ENCODE measurements around the gene ADGRG6.
A peak's percentile ranks its signal among the peaks of the same experiment; 100 is the strongest.

Gene ADGRG6

GRCh38 chr6:142301651-142302391 is at the start of gene ADGRG6:
TSS of gene ADGRG6 (plus strand) at chr6:142302007. CDS start at chr6:142302330, 323 bp downstream.
- H3K36me3 ChIP-seq (ENCODE audit: control insufficient read depth in 2 of 2, insufficient read depth in 2 of 2, low read length in 2 of 2) = no peaks in the 10 kb centered on the region
- peaks cover 0 to 2% of the 10 kb centered on the region in 2 donors for H3K27me3 ChIP-seq (ENCODE audit: control insufficient read depth in 1 of 2, insufficient read depth in 2 of 2, low read length in 2 of 2)
- peak within 1 kb of the TSS; percentile 19 for H3K27ac ChIP-seq (ENCODE audit: low read length)
- peak within 1 kb of the TSS; percentile 37 to 62 for H3K9ac ChIP-seq (ENCODE audit: low read length in 2 of 2)
- H3K9me3 ChIP-seq (ENCODE audit: control insufficient read depth in 2 of 2, low read length in 2 of 2) = peaks cover 0 to 2% of the 10 kb centered on the region in 2 donors
- H3K4me1 ChIP-seq (ENCODE audit: control insufficient read depth, insufficient read depth, low read length) = peaks cover 3% of the 10 kb centered on the region
- peak within 1 kb of the TSS; percentile 73 to 76 for H3K4me3 ChIP-seq (ENCODE audit: low read length in 2 of 2)

GRCh38 chr6:142254513-142254912 is 47.3 kb upstream of the ADGRG6 start:
- Histone ChIP-seq H3K9ac (ENCODE audit: low read length in 2 of 2) (no peak overlapping the region), H3K4me3 (ENCODE audit: low read length in 2 of 2) (no peak overlapping the region), H3K4me1 (ENCODE audit: control insufficient read depth, insufficient read depth, low read length) (no peaks in the 10 kb centered on the region), H3K27ac (ENCODE audit: low read length) (no peak overlapping the region), H3K36me3 (ENCODE audit: control insufficient read depth in 2 of 2, insufficient read depth in 2 of 2, low read length in 2 of 2) (no peaks in the 10 kb centered on the region), H3K27me3 (ENCODE audit: control insufficient read depth in 1 of 2, insufficient read depth in 2 of 2, low read length in 2 of 2) (no peaks in the 10 kb centered on the region), H3K9me3 (ENCODE audit: control insufficient read depth in 2 of 2, low read length in 2 of 2) (no peaks in the 10 kb centered on the region)

- H3K36me3 ChIP-seq (ENCODE audit: control insufficient read depth in 2 of 2, insufficient read depth in 2 of 2, low read length in 2 of 2) = no peaks in the 10 kb centered on the region
- no peak overlapping the region for H3K9ac ChIP-seq (ENCODE audit: low read length in 2 of 2)
- no peaks in the 10 kb centered on the region for H3K27me3 ChIP-seq (ENCODE audit: control insufficient read depth in 1 of 2, insufficient read depth in 2 of 2, low read length in 2 of 2)
- H3K27ac ChIP-seq (ENCODE audit: low read length) = no peak overlapping the region
- H3K4me3 ChIP-seq (ENCODE audit: low read length in 2 of 2) = no peak overlapping the region
- H3K4me1 ChIP-seq (ENCODE audit: control insufficient read depth, insufficient read depth, low read length) = no peaks in the 10 kb centered on the region
- no peaks in the 10 kb centered on the region for H3K9me3 ChIP-seq (ENCODE audit: control insufficient read depth in 2 of 2, low read length in 2 of 2)
These were observed 46.0 kb upstream of the ADGRG6 start for GRCh38 chr6:142255785-142256184.

GRCh38 chr6:142258305-142258704 is 43.5 kb upstream of the ADGRG6 start:
- no peak overlapping the region for H3K9ac ChIP-seq (ENCODE audit: low read length in 2 of 2)
- H3K4me1 ChIP-seq (ENCODE audit: control insufficient read depth, insufficient read depth, low read length) = no peaks in the 10 kb centered on the region
- H3K9me3 ChIP-seq (ENCODE audit: control insufficient read depth in 2 of 2, low read length in 2 of 2) = no peaks in the 10 kb centered on the region
- H3K36me3 ChIP-seq (ENCODE audit: control insufficient read depth in 2 of 2, insufficient read depth in 2 of 2, low read length in 2 of 2) = no peaks in the 10 kb centered on the region
- no peak overlapping the region for H3K4me3 ChIP-seq (ENCODE audit: low read length in 2 of 2)
- no peak overlapping the region for H3K27ac ChIP-seq (ENCODE audit: low read length)
- no peaks in the 10 kb centered on the region for H3K27me3 ChIP-seq (ENCODE audit: control insufficient read depth in 1 of 2, insufficient read depth in 2 of 2, low read length in 2 of 2)

- H3K4me1 ChIP-seq (ENCODE audit: control insufficient read depth, insufficient read depth, low read length) = no peaks in the 10 kb centered on the region
- no peak overlapping the region for H3K9ac ChIP-seq (ENCODE audit: low read length in 2 of 2)
- H3K36me3 ChIP-seq (ENCODE audit: control insufficient read depth in 2 of 2, insufficient read depth in 2 of 2, low read length in 2 of 2) = no peaks in the 10 kb centered on the region
- H3K27ac ChIP-seq (ENCODE audit: low read length) = no peak overlapping the region
- H3K27me3 ChIP-seq (ENCODE audit: control insufficient read depth in 1 of 2, insufficient read depth in 2 of 2, low read length in 2 of 2) = no peaks in the 10 kb centered on the region
- no peaks in the 10 kb centered on the region for H3K9me3 ChIP-seq (ENCODE audit: control insufficient read depth in 2 of 2, low read length in 2 of 2)
- H3K4me3 ChIP-seq (ENCODE audit: low read length in 2 of 2) = no peak overlapping the region
These were observed 43.0 kb upstream of the ADGRG6 start for GRCh38 chr6:142258757-142259156.

- Histone ChIP-seq H3K4me1 (ENCODE audit: control insufficient read depth, insufficient read depth, low read length) (no peaks in the 10 kb centered on the region), H3K9ac (ENCODE audit: low read length in 2 of 2) (no peak overlapping the region), H3K27me3 (ENCODE audit: control insufficient read depth in 1 of 2, insufficient read depth in 2 of 2, low read length in 2 of 2) (no peaks in the 10 kb centered on the region), H3K27ac (ENCODE audit: low read length) (no peak overlapping the region), H3K9me3 (ENCODE audit: control insufficient read depth in 2 of 2, low read length in 2 of 2) (no peaks in the 10 kb centered on the region), H3K36me3 (ENCODE audit: control insufficient read depth in 2 of 2, insufficient read depth in 2 of 2, low read length in 2 of 2) (no peaks in the 10 kb centered on the region), H3K4me3 (ENCODE audit: low read length in 2 of 2) (no peak overlapping the region)
These were observed 41.1 kb upstream of the ADGRG6 start for GRCh38 chr6:142260748-142261147.

GRCh38 chr6:142262231-142262630 is 39.6 kb upstream of the ADGRG6 start:
- no peak overlapping the region for H3K9ac ChIP-seq (ENCODE audit: low read length in 2 of 2)
- H3K27ac ChIP-seq (ENCODE audit: low read length) = no peak overlapping the region
- no peaks in the 10 kb centered on the region for H3K36me3 ChIP-seq (ENCODE audit: control insufficient read depth in 2 of 2, insufficient read depth in 2 of 2, low read length in 2 of 2)
- H3K27me3 ChIP-seq (ENCODE audit: control insufficient read depth in 1 of 2, insufficient read depth in 2 of 2, low read length in 2 of 2) = no peaks in the 10 kb centered on the region
- H3K4me1 ChIP-seq (ENCODE audit: control insufficient read depth, insufficient read depth, low read length) = no peaks in the 10 kb centered on the region
- H3K4me3 ChIP-seq (ENCODE audit: low read length in 2 of 2) = no peak overlapping the region
- no peaks in the 10 kb centered on the region for H3K9me3 ChIP-seq (ENCODE audit: control insufficient read depth in 2 of 2, low read length in 2 of 2)

GRCh38 chr6:142265476-142265875 is 36.3 kb upstream of the ADGRG6 start:
- no peak overlapping the region for H3K4me3 ChIP-seq (ENCODE audit: low read length in 2 of 2)

GRCh38 chr6:142266060-142266459 is 35.7 kb upstream of the ADGRG6 start:
- Histone ChIP-seq H3K9me3 (ENCODE audit: control insufficient read depth in 2 of 2, low read length in 2 of 2) (no peaks in the 10 kb centered on the region), H3K36me3 (ENCODE audit: control insufficient read depth in 2 of 2, insufficient read depth in 2 of 2, low read length in 2 of 2) (no peaks in the 10 kb centered on the region), H3K9ac (ENCODE audit: low read length in 2 of 2) (no peak overlapping the region), H3K27me3 (ENCODE audit: control insufficient read depth in 1 of 2, insufficient read depth in 2 of 2, low read length in 2 of 2) (no peaks in the 10 kb centered on the region), H3K4me1 (ENCODE audit: control insufficient read depth, insufficient read depth, low read length) (no peaks in the 10 kb centered on the region), H3K4me3 (ENCODE audit: low read length in 2 of 2) (no peak overlapping the region), H3K27ac (ENCODE audit: low read length) (no peak overlapping the region)

More at GRCh38 chr6:142265476-142265875, 36.3 kb upstream of the ADGRG6 start:
- Histone ChIP-seq H3K36me3 (ENCODE audit: control insufficient read depth in 2 of 2, insufficient read depth in 2 of 2, low read length in 2 of 2) (no peaks in the 10 kb centered on the region), H3K9me3 (ENCODE audit: control insufficient read depth in 2 of 2, low read length in 2 of 2) (no peaks in the 10 kb centered on the region), H3K4me1 (ENCODE audit: control insufficient read depth, insufficient read depth, low read length) (no peaks in the 10 kb centered on the region), H3K27ac (ENCODE audit: low read length) (no peak overlapping the region), H3K27me3 (ENCODE audit: control insufficient read depth in 1 of 2, insufficient read depth in 2 of 2, low read length in 2 of 2) (no peaks in the 10 kb centered on the region), H3K9ac (ENCODE audit: low read length in 2 of 2) (no peak overlapping the region)

- Histone ChIP-seq H3K9ac (ENCODE audit: low read length in 2 of 2) (no peak overlapping the region), H3K27ac (ENCODE audit: low read length) (no peak overlapping the region), H3K27me3 (ENCODE audit: control insufficient read depth in 1 of 2, insufficient read depth in 2 of 2, low read length in 2 of 2) (no peaks in the 10 kb centered on the region), H3K9me3 (ENCODE audit: control insufficient read depth in 2 of 2, low read length in 2 of 2) (no peaks in the 10 kb centered on the region), H3K4me3 (ENCODE audit: low read length in 2 of 2) (no peak overlapping the region), H3K4me1 (ENCODE audit: control insufficient read depth, insufficient read depth, low read length) (no peaks in the 10 kb centered on the region), H3K36me3 (ENCODE audit: control insufficient read depth in 2 of 2, insufficient read depth in 2 of 2, low read length in 2 of 2) (no peaks in the 10 kb centered on the region)
These were observed 30.3 kb upstream of the ADGRG6 start for GRCh38 chr6:142271476-142271875.

GRCh38 chr6:142274656-142275055 is 27.2 kb upstream of the ADGRG6 start:
- Histone ChIP-seq H3K27ac (ENCODE audit: low read length) (no peak overlapping the region), H3K9me3 (ENCODE audit: control insufficient read depth in 2 of 2, low read length in 2 of 2) (no peaks in the 10 kb centered on the region), H3K4me3 (ENCODE audit: low read length in 2 of 2) (no peak overlapping the region), H3K4me1 (ENCODE audit: control insufficient read depth, insufficient read depth, low read length) (no peaks in the 10 kb centered on the region), H3K27me3 (ENCODE audit: control insufficient read depth in 1 of 2, insufficient read depth in 2 of 2, low read length in 2 of 2) (no peaks in the 10 kb centered on the region), H3K36me3 (ENCODE audit: control insufficient read depth in 2 of 2, insufficient read depth in 2 of 2, low read length in 2 of 2) (no peaks in the 10 kb centered on the region), H3K9ac (ENCODE audit: low read length in 2 of 2) (no peak overlapping the region)
